Neural cell (in vitro differentiated cells): ENCODE results near the gene NBPF3.

Experiments used
- CTCF ChIP-seq: fragments of 450-650 bp; IDR thresholded peaks from 2 replicates; pipeline ENCODE4 v1.5.1; 2014; ENCODE audit warnings: antibody characterized with exemption, mild to moderate bottlenecking, moderate library complexity; ENCODE audit not compliant: poor library complexity, severe bottlenecking
- EP300 ChIP-seq: fragments of 450-650 bp; conservative IDR thresholded peaks from 2 replicates; pipeline ENCODE4 v1.6.1; 2014; ENCODE audit warnings: antibody characterized with exemption, mild to moderate bottlenecking, moderate library complexity; ENCODE audit not compliant: poor library complexity, severe bottlenecking
- EZH2 ChIP-seq: fragments of 200-600, 300-800 bp; shearing (Covaris generic), sonication (generic); IDR thresholded peaks from 2 replicates; pipeline ENCODE4 v1.6.1; 2014; ENCODE audit warnings: antibody characterized with exemption, low read length, borderline replicate concordance, mild to moderate bottlenecking; ENCODE audit not compliant: insufficient read depth, poor library complexity, severe bottlenecking
- MXI1 ChIP-seq: fragments of 450-650 bp; conservative IDR thresholded peaks from 2 replicates; pipeline ENCODE4 v1.6.1; 2014; ENCODE audit warnings: antibody characterized with exemption, mild to moderate bottlenecking; ENCODE audit not compliant: poor library complexity, severe bottlenecking
- POLR2AphosphoS5 ChIP-seq: IDR thresholded peaks from 2 replicates; pipeline ENCODE4 v1.6.1; 2012
- RAD21 ChIP-seq: fragments of 450-650 bp; conservative IDR thresholded peaks from 2 replicates; pipeline ENCODE4 v1.6.1; 2014; ENCODE audit warnings: antibody characterized with exemption, mild to moderate bottlenecking, moderate library complexity
- REST ChIP-seq: IDR thresholded peaks from 2 replicates; pipeline ENCODE4 v1.6.1; 2012; ENCODE audit warnings: borderline replicate concordance
- SMC3 ChIP-seq: fragments of 450-650 bp; conservative IDR thresholded peaks from 2 replicates; pipeline ENCODE4 v1.6.1; 2014; ENCODE audit warnings: antibody characterized with exemption, mild to moderate bottlenecking, moderate library complexity; ENCODE audit not compliant: poor library complexity
- TAF1 ChIP-seq: IDR thresholded peaks from 2 replicates; pipeline ENCODE4 v1.6.1; 2012; ENCODE audit warnings: low read depth

- TF ChIP-seq RAD21, result no peak
- no peak for TF ChIP-seq CTCF
- no peak for TF ChIP-seq EZH2
- no peak for TF ChIP-seq EP300
- no peak for TF ChIP-seq POLR2AphosphoS5
- no peak for TF ChIP-seq SMC3
- TF ChIP-seq TAF1, result no peak
- TF ChIP-seq MXI1, result no peak
- no peak for TF ChIP-seq REST
Observed at GRCh38 chr1:21499283-21499950, 59.5 kb downstream of the NBPF3 start.
